ENCODE results near the gene MKKS. TPM values are rescaled to one million over a fixed set of nuclear protein-coding genes. Genes with fewer than 3 reads are reported as not detected.

The MKKS gene
- total and polyA plus RNA-seq, 2 of the 13 experiments (the other 11 are each of a cell fraction or from before 2014, with no cell fraction given): 26.7 to 34.5 TPM

Other genes with a start within 250 kb of the MKKS start
- gene SNAP25, start 215.4 kb downstream of the MKKS start, total RNA-seq (2016; rRNA removed; fragmentation: Illumina TruSeq; extraction: Trizol): not detected in 2 replicates
- gene SNAP25, start 215.4 kb downstream of the MKKS start, polyA plus RNA-seq (2011; rRNA removed): not detected in 2 replicates
- gene SLX4IP, start 1.1 kb upstream of the MKKS start, total RNA-seq (2016; rRNA removed; fragmentation: Illumina TruSeq; extraction: Trizol): 7.3 and 9.5 TPM in 2 replicates
- 3.1 and 3.6 TPM in 2 replicates for gene SLX4IP, start 1.1 kb upstream of the MKKS start, polyA plus RNA-seq (2011; rRNA removed)
- gene JAG1, start 239.8 kb upstream of the MKKS start, total RNA-seq (2016; rRNA removed; fragmentation: Illumina TruSeq; extraction: Trizol): 18.1 and 56.3 TPM in 2 replicates
- 43.0 and 47.1 TPM in 2 replicates for gene JAG1, start 239.8 kb upstream of the MKKS start, polyA plus RNA-seq (2011; rRNA removed)

Measured in HepG2 (cell line).